GM21737 (cell line): ENCODE results near the gene DLEC1.
"Not testable (repeated sequence)": the region's sequence is repeated elsewhere in the genome, so short reads cannot be mapped to it uniquely, and the experiment has no call there.

ENCODE experiments used
- ATAC-seq: cut with Tn5 transposase; IDR thresholded peaks from one replicate; pipeline ENCODE4 v1.9.1; 2021; ENCODE audit warnings: mild to moderate bottlenecking, moderate library complexity; ENCODE audit not compliant: unreplicated experiment

Gene DLEC1

GRCh38 chr3:38119821-38120692 is 81.0 kb downstream of the DLEC1 start:
- ATAC-seq = no peak

DNA sequence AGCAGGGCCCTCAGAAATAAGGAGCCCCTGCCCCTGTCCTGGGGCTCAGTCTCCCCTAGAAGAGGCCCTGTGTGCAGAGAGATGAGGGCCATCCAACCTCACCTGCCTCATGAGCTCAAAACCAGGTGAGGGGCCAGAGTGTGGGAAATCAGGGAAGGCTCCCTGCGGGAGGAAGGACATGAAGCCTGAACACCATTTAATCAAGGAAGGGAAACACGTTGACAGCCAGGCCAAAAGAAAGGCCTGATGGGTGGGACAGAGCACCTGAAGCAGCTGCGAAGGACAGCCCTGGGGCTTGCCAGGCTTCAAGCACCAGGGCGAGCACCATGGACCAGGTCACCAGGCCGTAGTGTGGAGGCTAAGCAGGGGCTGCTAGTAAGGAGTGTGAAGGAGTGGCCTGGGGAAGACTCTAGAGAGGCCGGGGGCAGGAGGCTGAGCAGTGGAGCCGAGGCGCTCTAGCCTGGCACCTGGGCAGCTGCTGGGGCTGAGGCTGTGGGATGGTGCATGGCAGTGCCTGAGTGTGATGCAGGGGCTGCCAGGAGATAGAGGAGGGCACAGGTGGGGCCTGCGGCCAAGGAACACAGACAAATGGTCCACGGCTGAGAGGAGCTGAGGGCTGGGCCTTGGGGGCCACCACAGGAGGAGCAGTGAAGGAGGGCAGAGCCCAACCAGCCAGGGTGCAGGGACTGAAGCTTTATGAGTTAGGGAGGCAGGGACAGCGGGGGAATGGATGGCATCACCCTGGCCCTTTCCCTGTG is 81.9 kb downstream of the DLEC1 start:
- ATAC-seq = no peak

DNA sequence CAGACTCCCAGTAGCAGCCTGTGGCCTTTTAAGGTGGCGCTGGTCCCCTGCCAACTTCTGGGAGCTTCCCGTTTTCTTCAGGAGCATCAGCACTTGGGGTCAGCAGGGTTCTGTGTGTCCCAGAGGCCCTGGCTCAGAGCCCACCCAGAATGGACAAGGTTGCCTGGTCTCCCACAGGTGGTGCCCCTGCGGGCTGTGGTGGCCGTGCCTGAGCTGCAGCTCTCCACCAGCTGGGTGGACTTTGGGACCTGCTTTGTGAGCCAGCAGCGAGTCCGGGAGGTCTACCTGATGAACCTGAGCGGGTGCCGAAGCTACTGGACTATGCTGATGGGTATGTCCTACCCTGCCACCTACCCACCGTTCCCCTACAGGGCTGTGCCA is 82.4 kb downstream of the DLEC1 start:
- no peak for ATAC-seq

- ATAC-seq = no peak
These were observed 82.9 kb downstream of the DLEC1 start for GRCh38 chr3:38121832-38122461.

DNA sequence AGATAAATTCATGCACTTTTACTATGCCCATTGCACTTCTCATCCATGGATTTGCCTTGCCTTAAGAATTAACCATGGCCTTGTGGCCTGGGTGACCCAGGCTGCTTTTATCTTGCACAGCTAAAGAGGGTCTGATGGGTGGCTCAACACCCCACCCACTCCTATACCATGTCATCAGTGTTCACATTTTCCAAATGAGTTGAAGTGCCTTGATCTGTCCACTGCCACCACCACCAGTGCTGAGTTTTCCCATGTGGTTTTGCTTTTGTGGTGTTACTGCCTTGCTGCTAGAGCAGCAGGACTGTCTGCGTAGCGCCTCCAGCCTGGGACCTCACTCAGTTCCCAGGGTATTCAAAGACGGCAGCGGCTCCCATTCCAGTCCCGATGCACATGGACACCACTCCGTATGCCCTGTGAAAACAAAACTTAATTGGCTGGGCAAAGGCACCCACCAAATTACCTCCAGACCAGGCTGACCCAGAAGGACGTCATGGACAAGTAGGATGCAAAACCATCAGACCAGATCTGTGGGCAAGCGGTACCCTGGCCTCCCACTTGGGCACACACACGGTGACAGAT is 83.8 kb downstream of the DLEC1 start:
- no peak for ATAC-seq

DNA sequence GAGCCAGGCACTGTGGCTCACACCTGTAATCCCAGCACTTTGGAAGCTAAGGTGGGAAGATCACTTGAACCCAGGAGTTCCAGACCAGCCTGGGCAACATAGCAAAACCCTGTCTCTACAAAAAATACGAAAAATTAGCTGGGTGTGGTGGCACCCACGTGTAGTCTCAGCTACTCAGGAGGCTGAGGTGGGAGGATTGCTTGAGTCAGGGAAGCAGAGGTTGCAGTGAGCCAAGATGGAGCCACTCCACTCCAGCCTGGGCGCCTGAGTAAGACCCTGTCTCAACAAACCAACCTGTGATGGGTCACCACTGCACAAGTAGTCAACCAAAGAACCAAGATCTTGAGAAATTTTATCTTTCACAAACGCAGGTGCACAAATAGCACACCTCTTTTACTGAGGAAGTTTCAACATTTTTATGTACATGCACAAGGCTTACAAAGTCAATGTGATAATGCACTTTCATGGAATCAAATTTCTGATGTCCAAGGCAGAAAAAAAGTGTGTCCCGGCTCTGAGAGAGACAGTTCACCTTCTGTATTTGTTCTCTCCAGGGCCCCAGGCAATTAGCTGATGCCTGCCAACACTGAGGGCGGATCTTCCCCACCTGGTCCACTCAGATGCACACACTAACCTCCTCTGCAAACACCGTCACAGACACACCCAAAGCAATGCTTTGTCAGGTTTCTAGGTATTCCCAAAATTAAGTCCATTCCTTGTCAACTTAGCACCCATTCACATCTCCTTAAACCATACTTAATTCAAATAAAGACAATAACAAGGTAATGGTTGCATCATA is 85.5 kb downstream of the DLEC1 start:
- ATAC-seq = no peak

GRCh38 chr3:38125305-38126120 is 86.5 kb downstream of the DLEC1 start:
- no peak for ATAC-seq

GRCh38 chr3:38126121-38126892 is 87.3 kb downstream of the DLEC1 start:
- ATAC-seq = no peak

DNA sequence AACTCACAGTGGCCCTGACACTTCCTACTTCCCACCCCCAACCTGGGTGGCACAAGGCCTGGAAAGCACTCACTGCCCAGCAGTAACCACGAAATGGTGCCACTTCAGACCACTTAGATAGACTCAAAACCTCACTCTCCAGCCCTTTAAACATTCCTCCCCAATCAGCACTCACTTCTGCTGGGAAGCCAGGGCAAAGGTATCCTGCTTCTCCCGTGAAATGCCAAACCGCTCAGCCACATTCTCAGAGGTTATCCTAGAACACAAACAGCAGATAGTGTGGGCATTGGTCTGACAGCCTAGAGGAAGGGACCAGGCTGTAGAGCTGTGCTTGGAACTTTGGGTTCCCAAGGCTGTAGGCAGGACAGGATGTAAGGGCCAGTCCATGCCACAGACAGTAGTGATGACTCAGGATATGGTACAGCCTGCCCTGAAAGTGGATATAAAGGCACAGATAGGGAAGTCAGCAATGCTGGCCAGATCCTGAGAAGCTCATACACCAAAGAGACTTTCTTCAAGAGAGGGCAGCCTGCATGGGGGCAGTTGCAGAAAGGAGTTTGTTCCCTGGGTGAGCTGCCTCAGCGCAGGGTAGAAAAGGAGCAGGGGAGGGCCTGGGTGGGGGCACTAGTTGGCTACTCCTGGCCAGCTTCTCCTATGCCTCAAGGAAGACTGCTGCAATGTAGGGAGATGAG is 88.7 kb downstream of the DLEC1 start:
- no peak for ATAC-seq

GRCh38 chr3:38128303-38128655 is 89.3 kb downstream of the DLEC1 start:
- no peak for ATAC-seq

GRCh38 chr3:38129058-38129457 is 90.0 kb downstream of the DLEC1 start:
- no peak for ATAC-seq

GRCh38 chr3:38130631-38131065 is 91.6 kb downstream of the DLEC1 start:
- ATAC-seq = no peak

DNA sequence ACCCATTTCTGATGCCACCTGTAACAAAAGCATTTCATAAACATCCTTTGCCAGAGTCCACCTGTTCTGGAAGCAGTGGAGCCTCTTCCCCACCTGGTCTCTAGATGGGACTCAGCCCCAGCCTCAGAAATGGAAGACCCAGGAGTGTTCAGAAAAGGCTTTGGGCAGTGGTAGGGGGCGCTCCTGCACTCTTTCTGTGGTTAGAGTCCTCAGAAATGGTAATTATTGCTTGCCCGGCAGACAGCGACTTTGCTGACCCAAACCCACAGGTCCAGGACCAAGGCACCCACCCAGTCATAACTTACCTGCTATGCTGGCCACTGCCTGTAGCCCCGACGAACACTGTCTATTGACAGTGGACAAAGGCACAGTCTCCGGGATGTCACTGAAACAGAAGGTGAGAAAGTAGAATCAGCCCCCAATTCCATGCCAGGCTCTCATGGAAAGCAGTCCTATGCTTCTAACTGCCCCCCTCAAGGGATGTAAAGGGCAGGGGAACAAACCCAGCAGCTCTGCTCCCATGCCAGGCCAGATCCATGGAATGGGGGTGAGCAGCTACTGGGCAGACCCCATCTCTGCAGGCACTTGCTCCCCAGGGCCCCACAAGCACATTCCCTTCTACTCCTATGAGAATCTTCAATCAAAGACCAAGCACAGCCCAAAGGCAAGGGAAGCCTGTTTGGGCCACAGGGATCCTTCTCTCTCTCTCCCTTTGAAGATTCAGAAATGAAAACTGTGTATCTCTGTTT is 92.8 kb downstream of the DLEC1 start:
- ATAC-seq = no peak

DNA sequence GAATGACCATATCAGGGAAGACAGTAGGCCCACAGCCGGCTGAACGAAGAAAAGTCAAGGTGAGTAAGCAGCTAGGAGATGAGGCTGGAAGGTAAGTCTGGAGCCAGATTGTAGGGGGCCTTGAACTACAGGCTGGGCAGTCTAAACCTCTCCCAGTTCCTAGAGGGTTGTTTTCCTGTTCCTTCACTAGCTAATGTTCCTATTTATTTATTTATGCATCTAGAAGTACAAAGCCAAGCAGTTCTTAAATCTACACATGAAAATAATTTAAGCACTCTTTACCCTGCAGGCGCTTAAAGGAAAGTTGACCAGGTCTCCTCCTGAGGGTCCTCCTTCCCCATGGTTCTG is 94.2 kb downstream of the DLEC1 start:
- no peak for ATAC-seq

DNA sequence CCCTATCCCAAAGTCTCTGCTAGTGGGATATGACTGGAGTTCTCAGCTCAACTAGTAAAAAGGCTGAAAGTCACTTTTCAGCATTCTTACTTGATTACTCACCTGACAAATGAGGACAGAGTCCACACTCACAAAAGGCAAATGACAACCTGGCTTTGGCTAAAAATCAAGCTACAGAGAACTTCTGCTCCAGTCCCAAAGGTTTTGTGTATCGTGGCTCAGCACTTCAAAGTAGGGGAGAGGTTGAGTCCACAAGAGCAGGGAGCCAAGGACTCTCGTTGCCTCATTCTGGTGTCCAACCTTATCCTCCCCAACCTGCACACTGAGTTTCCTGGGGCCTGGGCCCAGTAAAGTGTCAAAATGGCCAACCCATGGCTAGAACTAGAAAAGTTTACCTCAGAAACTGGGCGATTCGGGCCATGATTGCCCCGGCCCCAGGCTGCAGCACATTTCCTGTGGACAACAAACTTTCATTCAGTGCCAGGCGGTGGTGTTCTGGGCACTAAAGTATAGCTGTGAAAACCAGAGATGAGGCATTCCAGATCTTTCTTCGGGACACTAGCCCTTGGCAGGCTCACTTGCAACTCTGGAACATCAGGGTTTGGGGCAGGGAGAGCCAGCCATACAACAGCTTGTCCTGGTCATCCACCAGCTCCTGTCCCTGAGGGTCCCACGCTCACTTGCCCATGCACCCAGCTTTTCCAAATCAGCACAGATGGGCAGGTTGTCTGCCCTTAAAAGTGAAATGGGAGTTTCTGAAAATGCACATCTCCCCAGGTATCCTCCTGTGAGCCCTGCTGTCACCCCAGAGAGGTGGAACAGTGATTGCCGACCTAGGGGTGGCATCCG is 94.8 kb downstream of the DLEC1 start:
- no peak for ATAC-seq

DNA sequence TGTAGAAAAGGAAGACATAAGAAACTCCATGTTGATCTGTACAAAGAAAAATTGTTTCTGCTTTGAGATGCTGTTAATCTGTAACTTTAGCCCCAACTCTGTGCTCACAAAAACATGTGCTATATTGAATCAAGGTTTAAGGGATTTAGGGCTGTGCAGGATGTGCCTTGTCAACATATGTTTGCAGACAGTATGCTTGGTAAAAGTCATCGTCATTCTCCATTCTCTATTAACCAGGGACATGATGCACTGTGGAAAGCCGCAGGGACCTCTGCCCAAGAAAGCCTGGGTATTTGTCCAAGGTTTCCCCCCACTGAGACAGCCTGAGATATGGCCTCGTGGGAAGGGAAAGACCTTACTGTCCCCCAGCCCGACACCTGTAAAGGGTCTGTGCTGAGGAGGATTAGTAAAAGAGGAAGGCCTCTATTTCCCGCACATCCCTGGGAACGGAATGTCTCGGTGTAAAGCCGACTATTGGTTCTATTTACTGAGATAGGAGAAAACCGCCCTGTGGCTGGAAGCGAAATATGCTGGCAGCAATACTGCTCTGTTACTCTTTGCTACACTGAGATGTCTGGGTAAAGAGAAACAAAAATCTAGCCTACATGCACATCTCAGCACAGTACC is 95.6 kb downstream of the DLEC1 start:
- not testable (repeated sequence) for ATAC-seq
